Measurements from ENCODE around the gene ZYX. TPM values are rescaled to one million over a fixed set of nuclear protein-coding genes. Genes with fewer than 3 reads are reported as not detected.

The ZYX gene
- polyA plus RNA-seq, 2 of the 4 experiments (the other 2 are of a cell fraction): 13.3 to 109 TPM

- WGBS (ENCODE audit: missing lambda C conversion rate): 27% methylated on average over 4 of the region's 4 CpGs
- FAIRE-seq (no peak), ATAC-seq (no peak), DNase-seq (ENCODE audit: low read depth in 1 of 2, low spot score in 1 of 2) (no peak)
- Histone ChIP-seq H3K4me2 (no peak overlapping the region), H3K4me1 (0 out of 3 replicates have a peak, but pooled peaks cover 8% of the 10 kb centered on the region), H3K27ac (no peak overlapping the region), H3K4me3 (no peak overlapping the region), H3K9me3 (no peaks in the 10 kb centered on the region)
- TF ChIP-seq TP53 (CRISPR knock-in tag; IDR thresholded peaks at IDR 0.05): no peak
- TF ChIP-seq FOXS1 (CRISPR knock-in tag; IDR thresholded peaks at IDR 0.05): no peak
- no peak for TF ChIP-seq RCOR1 (IDR thresholded peaks at IDR 0.05; ENCODE audit: low read depth, low read length)
- no peak for TF ChIP-seq CHD4 (IDR thresholded peaks at IDR 0.05; ENCODE audit: borderline replicate concordance)
- TF ChIP-seq KDM1A (IDR thresholded peaks at IDR 0.05; ENCODE audit: low read depth): no peak
- TF ChIP-seq SREBF2 (IDR thresholded peaks at IDR 0.05): no peak
- no peak for TF ChIP-seq KDM5A (IDR thresholded peaks at IDR 0.05)
- no peak for TF ChIP-seq ZC3H11A (IDR thresholded peaks at IDR 0.05)
- no peak for TF ChIP-seq SMC3 (IDR thresholded peaks at IDR 0.05)
- CTCF ChIA-PET: interaction anchor here (1.0 kb wide), 1 partner anchor 197 kb away, joined by 3 read pairs; no protein-coding TSS in a partner anchor
- POLR2A ChIA-PET: no interaction called here
These were observed 56.4 kb downstream of the ZYX start for GRCh38 chr7:143437578-143437977.

DNA sequence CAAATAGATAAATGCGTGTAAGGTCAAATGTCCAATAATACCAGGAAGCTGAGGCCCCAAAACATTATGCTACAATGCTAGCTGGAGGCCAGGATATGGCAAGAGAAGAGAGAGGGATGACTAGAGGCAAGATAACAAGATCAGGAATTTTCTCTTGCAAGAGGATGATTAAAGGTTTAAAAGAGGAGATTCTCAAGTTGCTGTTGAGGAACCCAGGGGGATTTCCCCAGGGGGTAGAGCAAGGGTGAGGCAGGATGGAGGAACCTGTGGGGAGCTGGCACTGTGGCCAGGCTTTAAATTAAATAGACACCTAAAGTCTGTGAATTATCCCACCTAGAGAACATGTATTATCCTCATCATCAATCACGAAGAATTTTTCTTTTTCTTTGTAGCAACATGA lies 58.7 kb downstream of the ZYX start:
- DNase-seq (ENCODE audit: low read depth in 1 of 2, low spot score in 1 of 2) (no peak), ATAC-seq (no peak), FAIRE-seq (no peak)
- Histone ChIP-seq H3K9me3 (no peaks in the 10 kb centered on the region), H3K4me1 (0 out of 3 replicates have a peak, but pooled peaks cover 3% of the 10 kb centered on the region), H3K4me2 (no peak overlapping the region), H3K27ac (no peak overlapping the region), H3K4me3 (no peak overlapping the region)
- TF ChIP-seq E2F6 (IDR thresholded peaks at IDR 0.05; ENCODE audit: borderline replicate concordance, low read depth) (no peak), ATOH8 (CRISPR knock-in tag; IDR thresholded peaks at IDR 0.05; ENCODE audit: low read depth) (no peak), CHD4 (IDR thresholded peaks at IDR 0.05; ENCODE audit: borderline replicate concordance) (no peak), FOSB (CRISPR knock-in tag; IDR thresholded peaks at IDR 0.05) (no peak), ESRRA (IDR thresholded peaks at IDR 0.05; ENCODE audit: borderline replicate concordance, low read length) (no peak), MYC (IDR thresholded peaks at IDR 0.05; ENCODE audit: borderline replicate concordance, low read length) (no peak), EP300 (IDR thresholded peaks at IDR 0.05) (no peak), POLR2AphosphoS2 (conservative IDR thresholded peaks at IDR 0.05; ENCODE audit: low read length) (no peak), PBX3 (IDR thresholded peaks at IDR 0.05) (no peak)
- WGBS (ENCODE audit: missing lambda C conversion rate): 33% methylated on average over 2 of the region's 2 CpGs
- ChIA-PET CTCF (no interaction called here), POLR2A (no interaction called here)

Small RNAs within 50 kb of the gene (small RNA-seq; reads per million reads assigned to genes)
- 0 to 1.9 (median 0) reads per million in 6 experiments for gene MIR6892

Other genes with a start within 250 kb of the ZYX start
- gene PIP, start 249.3 kb upstream of the ZYX start, polyA plus RNA-seq (2011; rRNA removed): 0.14 TPM in 1 of 2 replicates, not detected in the other
- gene PIP, start 249.3 kb upstream of the ZYX start, polyA plus RNA-seq (2017; fragmentation: RNase III; extraction: RNeasy Plus Mini Kit Qiagen cat#74134 plus additional on column Dnase treatment): not detected in 3 replicates
- gene TAS2R39, start 197.9 kb upstream of the ZYX start, polyA plus RNA-seq (2011; rRNA removed): not detected in 2 replicates
- not detected in 3 replicates for gene TAS2R39, start 197.9 kb upstream of the ZYX start, polyA plus RNA-seq (2017; fragmentation: RNase III; extraction: RNeasy Plus Mini Kit Qiagen cat#74134 plus additional on column Dnase treatment)
- gene TAS2R40, start 159.3 kb upstream of the ZYX start, polyA plus RNA-seq (2011; rRNA removed): not detected in 2 replicates
- not detected in 3 replicates for gene TAS2R40, start 159.3 kb upstream of the ZYX start, polyA plus RNA-seq (2017; fragmentation: RNase III; extraction: RNeasy Plus Mini Kit Qiagen cat#74134 plus additional on column Dnase treatment)
- gene GSTK1, start 117.9 kb upstream of the ZYX start, polyA plus RNA-seq (2011; rRNA removed): 76.6 and 96.5 TPM in 2 replicates
- 80.8 to 92.9 TPM (median 91.5 TPM) in 3 replicates for gene GSTK1, start 117.9 kb upstream of the ZYX start, polyA plus RNA-seq (2017; fragmentation: RNase III; extraction: RNeasy Plus Mini Kit Qiagen cat#74134 plus additional on column Dnase treatment)
- 0.49 and 0.65 TPM in 2 replicates for gene TMEM139, start 96.4 kb upstream of the ZYX start, polyA plus RNA-seq (2011; rRNA removed)
- gene TMEM139, start 96.4 kb upstream of the ZYX start, polyA plus RNA-seq (2017; fragmentation: RNase III; extraction: RNeasy Plus Mini Kit Qiagen cat#74134 plus additional on column Dnase treatment): 0.37 to 0.71 TPM (median 0.42 TPM) in 3 replicates
- 24.6 and 26.0 TPM in 2 replicates for gene CASP2, start 93.0 kb upstream of the ZYX start, polyA plus RNA-seq (2011; rRNA removed)
- 17.7 to 19.9 TPM (median 18.7 TPM) in 3 replicates for gene CASP2, start 93.0 kb upstream of the ZYX start, polyA plus RNA-seq (2017; fragmentation: RNase III; extraction: RNeasy Plus Mini Kit Qiagen cat#74134 plus additional on column Dnase treatment)
- 0.08 TPM in 1 of 2 replicates, not detected in the other for gene CLCN1, start 65.2 kb upstream of the ZYX start, polyA plus RNA-seq (2011; rRNA removed)
- gene CLCN1, start 65.2 kb upstream of the ZYX start, polyA plus RNA-seq (2017; fragmentation: RNase III; extraction: RNeasy Plus Mini Kit Qiagen cat#74134 plus additional on column Dnase treatment): 0.03 TPM in 1 of 3 replicates, not detected in the others
- gene FAM131B, start 18.6 kb upstream of the ZYX start, polyA plus RNA-seq (2011; rRNA removed): 0.52 and 0.78 TPM in 2 replicates
- 0.16 to 0.32 TPM (median 0.19 TPM) in 3 replicates for gene FAM131B, start 18.6 kb upstream of the ZYX start, polyA plus RNA-seq (2017; fragmentation: RNase III; extraction: RNeasy Plus Mini Kit Qiagen cat#74134 plus additional on column Dnase treatment)
- gene EPHA1, start 27.5 kb downstream of the ZYX start, polyA plus RNA-seq (2011; rRNA removed): not detected in 2 replicates
- not detected in 3 replicates for gene EPHA1, start 27.5 kb downstream of the ZYX start, polyA plus RNA-seq (2017; fragmentation: RNase III; extraction: RNeasy Plus Mini Kit Qiagen cat#74134 plus additional on column Dnase treatment)
- gene TAS2R60, start 62.1 kb downstream of the ZYX start, polyA plus RNA-seq (2011; rRNA removed): not detected in 2 replicates
- not detected in 3 replicates for gene TAS2R60, start 62.1 kb downstream of the ZYX start, polyA plus RNA-seq (2017; fragmentation: RNase III; extraction: RNeasy Plus Mini Kit Qiagen cat#74134 plus additional on column Dnase treatment)
- gene TAS2R41, start 96.5 kb downstream of the ZYX start, polyA plus RNA-seq (2011; rRNA removed): not detected in 2 replicates
- gene TAS2R41, start 96.5 kb downstream of the ZYX start, polyA plus RNA-seq (2017; fragmentation: RNase III; extraction: RNeasy Plus Mini Kit Qiagen cat#74134 plus additional on column Dnase treatment): not detected in 3 replicates
- not detected in 2 replicates for gene CTAGE15, start 190.5 kb downstream of the ZYX start, polyA plus RNA-seq (2011; rRNA removed)
- not detected in 3 replicates for gene CTAGE15, start 190.5 kb downstream of the ZYX start, polyA plus RNA-seq (2017; fragmentation: RNase III; extraction: RNeasy Plus Mini Kit Qiagen cat#74134 plus additional on column Dnase treatment)
- gene TCAF2, start 239.6 kb downstream of the ZYX start, polyA plus RNA-seq (2011; rRNA removed): 0.18 and 0.19 TPM in 2 replicates
- 0.06 to 0.11 TPM (median 0.08 TPM) in 3 replicates for gene TCAF2, start 239.6 kb downstream of the ZYX start, polyA plus RNA-seq (2017; fragmentation: RNase III; extraction: RNeasy Plus Mini Kit Qiagen cat#74134 plus additional on column Dnase treatment)